Transverse colon (tissue), 4 donors: ENCODE results near the gene EPHA5.

Experiments
- EP300 ChIP-seq: sonication (generic); formaldehyde crosslinking; IDR thresholded peaks from one replicate; pipeline ENCODE4 v1.6.1; 2017; ENCODE audit warnings: antibody characterized with exemption, low read depth
- POLR2AphosphoS5 ChIP-seq, 3 donors: sonication (generic); formaldehyde crosslinking; IDR thresholded peaks; one replicate each; pipeline ENCODE4 v1.6.1; 2016; ENCODE audit warnings: antibody characterized with exemption in 3 of 3
- TF ChIP-seq, protein P1 (sequence below), 5 experiments: fragments of 200-600 bp in 3 of 5; fragments of 450-650 bp in 2 of 5; sonication (generic) in 3 of 5; IDR thresholded peaks; 1 replicate in 2 of 5; 2 replicates in 3 of 5; pipeline ENCODE4 v1.5.1; 2016 to 2017; ENCODE audit warnings: antibody characterized with exemption in 5 of 5, inconsistent platforms in 3 of 5, mild to moderate bottlenecking in 2 of 5, moderate library complexity in 1 of 5

GRCh38 chr4:65624651-65625050 is 45.6 kb downstream of the EPHA5 start:
- TF ChIP-seq POLR2AphosphoS5 (IDR thresholded peaks at IDR 0.05): no peak
- TF ChIP-seq, protein P1, sequence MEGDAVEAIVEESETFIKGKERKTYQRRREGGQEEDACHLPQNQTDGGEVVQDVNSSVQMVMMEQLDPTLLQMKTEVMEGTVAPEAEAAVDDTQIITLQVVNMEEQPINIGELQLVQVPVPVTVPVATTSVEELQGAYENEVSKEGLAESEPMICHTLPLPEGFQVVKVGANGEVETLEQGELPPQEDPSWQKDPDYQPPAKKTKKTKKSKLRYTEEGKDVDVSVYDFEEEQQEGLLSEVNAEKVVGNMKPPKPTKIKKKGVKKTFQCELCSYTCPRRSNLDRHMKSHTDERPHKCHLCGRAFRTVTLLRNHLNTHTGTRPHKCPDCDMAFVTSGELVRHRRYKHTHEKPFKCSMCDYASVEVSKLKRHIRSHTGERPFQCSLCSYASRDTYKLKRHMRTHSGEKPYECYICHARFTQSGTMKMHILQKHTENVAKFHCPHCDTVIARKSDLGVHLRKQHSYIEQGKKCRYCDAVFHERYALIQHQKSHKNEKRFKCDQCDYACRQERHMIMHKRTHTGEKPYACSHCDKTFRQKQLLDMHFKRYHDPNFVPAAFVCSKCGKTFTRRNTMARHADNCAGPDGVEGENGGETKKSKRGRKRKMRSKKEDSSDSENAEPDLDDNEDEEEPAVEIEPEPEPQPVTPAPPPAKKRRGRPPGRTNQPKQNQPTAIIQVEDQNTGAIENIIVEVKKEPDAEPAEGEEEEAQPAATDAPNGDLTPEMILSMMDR (IDR thresholded peaks at IDR 0.05): no peak
- no peak for TF ChIP-seq EP300
